Neural cell (in vitro differentiated cells): Measurements from ENCODE around the gene RHEX. TPM values are rescaled to one million over a fixed set of nuclear protein-coding genes. Genes with fewer than 3 reads are reported as not detected.
"Not testable (repeated sequence)": the region's sequence is repeated elsewhere in the genome, so short reads cannot be mapped to it uniquely, and the experiment has no call there.

Source experiments
- H2AFZ ChIP-seq: fragments of 200-600, 300-800 bp; sonication (generic), shearing (Covaris generic); 2 replicates; pipeline ENCODE4 v1.6.0; 2014; ENCODE audit warnings: low read depth, mild to moderate bottlenecking, antibody characterized with exemption, low read length, moderate library complexity
- H3F3A ChIP-seq: fragments of 200-600 bp; shearing (Covaris generic); 2 replicates; pipeline ENCODE4 v1.6.1; 2016; ENCODE audit warnings: mild to moderate bottlenecking, moderate library complexity, mixed read lengths, antibody characterized with exemption, low read length; ENCODE audit not compliant: insufficient read depth, poor library complexity, severe bottlenecking
- H3K27ac ChIP-seq: fragments of 200-600, 300-800 bp; sonication (generic), shearing (Covaris generic); 2 replicates; pipeline ENCODE4 v1.5.1; 2014; ENCODE audit warnings: mild to moderate bottlenecking, low read length, moderate library complexity
- H3K27me3 ChIP-seq: fragments of 300-800, 200-600 bp; sonication (generic), shearing (Covaris generic); 2 replicates; pipeline ENCODE4 v1.6.0; 2014; ENCODE audit warnings: mild to moderate bottlenecking, low read depth, low read length, moderate library complexity; ENCODE audit not compliant: insufficient read depth
- H3K36me3 ChIP-seq: fragments of 300-800, 200-600 bp; sonication (generic), shearing (Covaris generic); 2 replicates; pipeline ENCODE4 v1.5.1; 2014; ENCODE audit warnings: mild to moderate bottlenecking, antibody characterized with exemption, low read length, moderate library complexity; ENCODE audit not compliant: insufficient read depth
- H3K4me2 ChIP-seq: fragments of 300-800, 200-600 bp; sonication (generic), shearing (Covaris generic); 2 replicates; pipeline ENCODE4 v1.6.0; 2014; ENCODE audit warnings: mild to moderate bottlenecking, low read length
- H3K4me3 ChIP-seq: fragments of 300-800, 200-600 bp; sonication (generic), shearing (Covaris generic); 2 replicates; pipeline ENCODE4 v1.5.1; 2014; ENCODE audit warnings: mild to moderate bottlenecking, low read length, moderate library complexity
- H3K79me2 ChIP-seq: fragments of 200-600 bp; shearing (Covaris generic); replicated peaks from 2 replicates; pipeline ENCODE4 v1.6.0; 2014; ENCODE audit warnings: mild to moderate bottlenecking, low read length, moderate library complexity; ENCODE audit not compliant: insufficient read depth
- H3K9ac ChIP-seq: fragments of 300-800, 200-600 bp; sonication (generic), shearing (Covaris generic); 2 replicates; pipeline ENCODE4 v1.6.1; 2016; ENCODE audit warnings: mild to moderate bottlenecking, low read length, mixed read lengths
- H3K9me2 ChIP-seq: fragments of 200-600 bp; shearing (Covaris generic); 2 replicates; pipeline ENCODE4 v1.6.1; 2016; ENCODE audit warnings: mild to moderate bottlenecking, low read length, mixed read lengths; ENCODE audit not compliant: insufficient read depth
- H3K9me3 ChIP-seq: fragments of 200-600, 300-800 bp; sonication (generic), shearing (Covaris generic); 2 replicates; pipeline ENCODE4 v1.6.1; 2016; ENCODE audit warnings: mild to moderate bottlenecking, mixed run types, low read length, moderate library complexity, mixed read lengths
- H4K20me1 ChIP-seq: fragments of 200-600 bp; shearing (Covaris generic); 2 replicates; pipeline ENCODE4 v1.6.1; 2016; ENCODE audit warnings: mild to moderate bottlenecking, mixed run types; ENCODE audit not compliant: insufficient read depth
- EP300 ChIP-seq: fragments of 450-650 bp; conservative IDR thresholded peaks from 2 replicates; pipeline ENCODE4 v1.6.1; 2014; ENCODE audit warnings: antibody characterized with exemption, mild to moderate bottlenecking, moderate library complexity; ENCODE audit not compliant: poor library complexity, severe bottlenecking
- EZH2 ChIP-seq: fragments of 200-600, 300-800 bp; shearing (Covaris generic), sonication (generic); IDR thresholded peaks from 2 replicates; pipeline ENCODE4 v1.6.1; 2014; ENCODE audit warnings: antibody characterized with exemption, low read length, borderline replicate concordance, mild to moderate bottlenecking; ENCODE audit not compliant: insufficient read depth, poor library complexity, severe bottlenecking
- MXI1 ChIP-seq: fragments of 450-650 bp; conservative IDR thresholded peaks from 2 replicates; pipeline ENCODE4 v1.6.1; 2014; ENCODE audit warnings: antibody characterized with exemption, mild to moderate bottlenecking; ENCODE audit not compliant: poor library complexity, severe bottlenecking
- POLR2AphosphoS5 ChIP-seq: IDR thresholded peaks from 2 replicates; pipeline ENCODE4 v1.6.1; 2012
- RAD21 ChIP-seq: fragments of 450-650 bp; conservative IDR thresholded peaks from 2 replicates; pipeline ENCODE4 v1.6.1; 2014; ENCODE audit warnings: antibody characterized with exemption, mild to moderate bottlenecking, moderate library complexity
- SMC3 ChIP-seq: fragments of 450-650 bp; conservative IDR thresholded peaks from 2 replicates; pipeline ENCODE4 v1.6.1; 2014; ENCODE audit warnings: antibody characterized with exemption, mild to moderate bottlenecking, moderate library complexity; ENCODE audit not compliant: poor library complexity
- TAF1 ChIP-seq: IDR thresholded peaks from 2 replicates; pipeline ENCODE4 v1.6.1; 2012; ENCODE audit warnings: low read depth
- polyA minus RNA-seq: library from RNA; depleted of rRNA, polyadenylated mRNA; stranded (reverse); fragments of >200 nt; gene quantifications from 2 replicates; pipeline ENCODE4 v1.2.3, GENCODE V29; 2014
- polyA plus RNA-seq: library from polyadenylated mRNA; depleted of rRNA; stranded (reverse); fragments of >200 nt; gene quantifications from 2 replicates; pipeline ENCODE4 v1.2.3, GENCODE V29; 2014
- TF ChIP-seq, protein P1 (sequence below): IDR thresholded peaks from 2 replicates; pipeline ENCODE4 v1.6.1; 2012; ENCODE audit warnings: borderline replicate concordance
- TF ChIP-seq, protein P2 (sequence below): fragments of 450-650 bp; IDR thresholded peaks from 2 replicates; pipeline ENCODE4 v1.5.1; 2014; ENCODE audit warnings: antibody characterized with exemption, mild to moderate bottlenecking, moderate library complexity; ENCODE audit not compliant: poor library complexity, severe bottlenecking

RHEX gene, protein sequence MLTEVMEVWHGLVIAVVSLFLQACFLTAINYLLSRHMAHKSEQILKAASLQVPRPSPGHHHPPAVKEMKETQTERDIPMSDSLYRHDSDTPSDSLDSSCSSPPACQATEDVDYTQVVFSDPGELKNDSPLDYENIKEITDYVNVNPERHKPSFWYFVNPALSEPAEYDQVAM
- polyA plus RNA-seq = not detected in 2 replicates
- not detected in 2 replicates for polyA minus RNA-seq

DNA sequence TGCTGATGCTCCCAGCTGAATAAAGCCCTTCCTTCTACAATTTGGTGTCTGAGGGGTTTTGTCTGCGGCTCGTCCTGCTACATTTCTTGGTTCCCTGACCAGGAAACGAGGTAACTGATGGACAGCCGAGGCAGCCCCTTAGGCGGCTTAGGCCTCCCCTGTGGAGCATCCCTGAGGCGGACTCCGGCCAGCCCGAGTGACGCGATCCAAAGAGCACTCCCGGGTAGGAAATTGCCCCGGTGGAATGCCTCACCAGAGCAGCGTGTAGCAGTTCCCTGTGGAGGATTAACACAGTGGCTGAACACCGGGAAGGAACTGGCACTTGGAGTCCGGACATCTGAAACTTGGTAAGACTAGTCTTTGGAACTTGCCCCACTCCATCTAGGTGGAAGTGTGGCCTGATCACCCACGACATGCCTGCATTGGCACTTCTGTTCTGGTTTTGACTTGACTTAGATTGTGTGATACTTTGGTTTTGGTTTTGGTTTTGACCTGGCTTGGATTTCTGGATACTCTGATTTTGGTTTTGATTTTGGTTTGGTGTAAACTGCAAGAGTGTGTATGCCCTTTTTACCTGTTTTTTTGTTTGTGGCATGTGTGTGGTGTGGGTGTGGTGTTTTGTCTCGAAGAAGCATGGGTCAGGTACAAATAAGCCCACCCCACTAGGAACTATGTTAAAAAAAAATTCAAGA lies at the start of gene RHEX:
Gene RHEX, plus strand, starts transcription at position 255 of the 692 bp plus-strand sequence. CDS start 44,656 bp downstream, outside the sequence.
- H3K4me2 ChIP-seq, H3K36me3 ChIP-seq, H3K9ac ChIP-seq, H3F3A ChIP-seq, H3K27me3 ChIP-seq, H3K79me2 ChIP-seq, H3K27ac ChIP-seq, H4K20me1 ChIP-seq, H2AFZ ChIP-seq, H3K9me2 ChIP-seq, H3K4me3 ChIP-seq, H3K9me3 ChIP-seq: not testable (repeated sequence)

DNA sequence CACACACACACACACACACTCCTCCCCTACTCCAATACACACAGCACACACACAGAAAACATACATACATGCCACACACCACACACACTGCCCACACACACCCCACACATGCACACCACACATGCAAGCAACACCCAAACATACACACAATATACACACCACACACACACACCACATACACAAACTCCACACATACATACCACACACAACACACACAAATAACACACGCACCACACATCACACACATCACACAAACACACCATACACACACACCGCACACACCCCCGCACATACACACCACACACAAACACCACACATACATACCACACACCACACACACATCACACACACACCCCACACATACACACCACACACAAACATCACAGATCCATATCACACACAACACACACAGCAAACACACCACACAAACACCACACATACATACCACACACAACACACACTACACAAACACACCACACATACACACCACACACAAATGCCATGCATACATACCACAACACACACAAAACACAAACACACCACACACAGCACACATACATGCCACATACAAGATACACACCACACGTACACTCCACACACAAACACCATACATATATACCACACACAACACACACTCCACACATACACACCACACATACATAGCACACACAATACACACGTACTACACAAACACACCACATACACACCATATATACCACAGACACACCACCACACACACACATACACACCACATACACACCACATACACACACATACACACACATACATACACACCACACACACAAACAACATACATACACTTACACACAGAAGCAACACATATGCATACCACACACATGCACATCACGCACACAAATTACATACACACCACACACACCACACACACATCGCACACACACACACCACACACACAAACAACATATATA lies 48.8 kb upstream of the RHEX start:
- Histone ChIP-seq H3K4me2 (no peak overlapping the region), H3K9ac (no peak overlapping the region)
- TF ChIP-seq MXI1 (no peak), TAF1 (no peak), SMC3 (no peak)
- TF ChIP-seq, protein P1, sequence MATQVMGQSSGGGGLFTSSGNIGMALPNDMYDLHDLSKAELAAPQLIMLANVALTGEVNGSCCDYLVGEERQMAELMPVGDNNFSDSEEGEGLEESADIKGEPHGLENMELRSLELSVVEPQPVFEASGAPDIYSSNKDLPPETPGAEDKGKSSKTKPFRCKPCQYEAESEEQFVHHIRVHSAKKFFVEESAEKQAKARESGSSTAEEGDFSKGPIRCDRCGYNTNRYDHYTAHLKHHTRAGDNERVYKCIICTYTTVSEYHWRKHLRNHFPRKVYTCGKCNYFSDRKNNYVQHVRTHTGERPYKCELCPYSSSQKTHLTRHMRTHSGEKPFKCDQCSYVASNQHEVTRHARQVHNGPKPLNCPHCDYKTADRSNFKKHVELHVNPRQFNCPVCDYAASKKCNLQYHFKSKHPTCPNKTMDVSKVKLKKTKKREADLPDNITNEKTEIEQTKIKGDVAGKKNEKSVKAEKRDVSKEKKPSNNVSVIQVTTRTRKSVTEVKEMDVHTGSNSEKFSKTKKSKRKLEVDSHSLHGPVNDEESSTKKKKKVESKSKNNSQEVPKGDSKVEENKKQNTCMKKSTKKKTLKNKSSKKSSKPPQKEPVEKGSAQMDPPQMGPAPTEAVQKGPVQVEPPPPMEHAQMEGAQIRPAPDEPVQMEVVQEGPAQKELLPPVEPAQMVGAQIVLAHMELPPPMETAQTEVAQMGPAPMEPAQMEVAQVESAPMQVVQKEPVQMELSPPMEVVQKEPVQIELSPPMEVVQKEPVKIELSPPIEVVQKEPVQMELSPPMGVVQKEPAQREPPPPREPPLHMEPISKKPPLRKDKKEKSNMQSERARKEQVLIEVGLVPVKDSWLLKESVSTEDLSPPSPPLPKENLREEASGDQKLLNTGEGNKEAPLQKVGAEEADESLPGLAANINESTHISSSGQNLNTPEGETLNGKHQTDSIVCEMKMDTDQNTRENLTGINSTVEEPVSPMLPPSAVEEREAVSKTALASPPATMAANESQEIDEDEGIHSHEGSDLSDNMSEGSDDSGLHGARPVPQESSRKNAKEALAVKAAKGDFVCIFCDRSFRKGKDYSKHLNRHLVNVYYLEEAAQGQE = no peak

DNA sequence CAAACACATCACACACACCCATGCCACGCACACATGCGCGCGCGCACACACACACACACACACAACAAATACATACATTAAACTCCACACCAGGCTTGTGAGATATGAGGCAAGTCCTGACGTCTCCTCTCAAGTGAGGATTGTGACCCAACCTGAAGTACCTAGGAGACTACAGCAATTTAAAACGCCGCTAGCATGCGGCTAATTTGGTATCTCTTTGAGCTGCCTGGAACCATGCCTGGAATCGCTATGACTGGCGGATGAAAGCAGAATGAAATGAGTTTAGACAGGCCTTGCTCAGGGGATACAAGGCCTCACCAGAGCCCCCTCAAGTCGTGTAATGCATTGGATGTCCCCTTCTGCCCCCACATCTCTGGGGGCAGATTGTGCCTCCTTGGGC lies 48.1 kb upstream of the RHEX start:
- Histone ChIP-seq H3K27ac (no peak overlapping the region), H3K79me2 (no peaks in the 10 kb centered on the region), H2AFZ (no peak overlapping the region), H3K9me3 (no peaks in the 10 kb centered on the region), H3K4me2 (no peak overlapping the region), H3K9ac (no peak overlapping the region), H3K9me2 (no peaks in the 10 kb centered on the region), H4K20me1 (no peaks in the 10 kb centered on the region), H3K27me3 (no peaks in the 10 kb centered on the region), H3K36me3 (no peaks in the 10 kb centered on the region), H3F3A (no peaks in the 10 kb centered on the region), H3K4me3 (no peak overlapping the region)
- TF ChIP-seq EP300 = no peak
- TF ChIP-seq SMC3 = no peak
- TF ChIP-seq POLR2AphosphoS5 = no peak
- no peak for TF ChIP-seq EZH2
- no peak for TF ChIP-seq RAD21
- TF ChIP-seq TAF1 = no peak
- TF ChIP-seq MXI1 = no peak
- TF ChIP-seq, protein P1 = no peak
- TF ChIP-seq, protein P2, sequence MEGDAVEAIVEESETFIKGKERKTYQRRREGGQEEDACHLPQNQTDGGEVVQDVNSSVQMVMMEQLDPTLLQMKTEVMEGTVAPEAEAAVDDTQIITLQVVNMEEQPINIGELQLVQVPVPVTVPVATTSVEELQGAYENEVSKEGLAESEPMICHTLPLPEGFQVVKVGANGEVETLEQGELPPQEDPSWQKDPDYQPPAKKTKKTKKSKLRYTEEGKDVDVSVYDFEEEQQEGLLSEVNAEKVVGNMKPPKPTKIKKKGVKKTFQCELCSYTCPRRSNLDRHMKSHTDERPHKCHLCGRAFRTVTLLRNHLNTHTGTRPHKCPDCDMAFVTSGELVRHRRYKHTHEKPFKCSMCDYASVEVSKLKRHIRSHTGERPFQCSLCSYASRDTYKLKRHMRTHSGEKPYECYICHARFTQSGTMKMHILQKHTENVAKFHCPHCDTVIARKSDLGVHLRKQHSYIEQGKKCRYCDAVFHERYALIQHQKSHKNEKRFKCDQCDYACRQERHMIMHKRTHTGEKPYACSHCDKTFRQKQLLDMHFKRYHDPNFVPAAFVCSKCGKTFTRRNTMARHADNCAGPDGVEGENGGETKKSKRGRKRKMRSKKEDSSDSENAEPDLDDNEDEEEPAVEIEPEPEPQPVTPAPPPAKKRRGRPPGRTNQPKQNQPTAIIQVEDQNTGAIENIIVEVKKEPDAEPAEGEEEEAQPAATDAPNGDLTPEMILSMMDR = no peak

More for the DNA sequence above, 48.8 kb upstream of the RHEX start:
- Histone ChIP-seq H4K20me1 (no peaks in the 10 kb centered on the region), H3F3A (no peaks in the 10 kb centered on the region), H3K9me3 (no peaks in the 10 kb centered on the region), H3K27ac (no peak overlapping the region), H3K36me3 (no peaks in the 10 kb centered on the region), H3K9me2 (no peaks in the 10 kb centered on the region), H3K79me2 (no peaks in the 10 kb centered on the region), H3K4me3 (no peak overlapping the region), H2AFZ (no peak overlapping the region), H3K27me3 (no peaks in the 10 kb centered on the region)
